Activated B cell treated with CpG ODN at 0.5 μM for 24 hours (primary cell): ENCODE data around the gene PLEKHG1. TPM values are rescaled to one million over a fixed set of nuclear protein-coding genes. Genes with fewer than 3 reads are reported as not detected.

ENCODE experiments used
- ATAC-seq: fragments of 200-7000 bp; cut with Tn5 transposase; one replicate; pipeline ENCODE4 v1.10.0; 2021; ENCODE audit warnings: low read depth, mild to moderate bottlenecking, moderate library complexity
- CTCF ChIA-PET: fragments of 350-600 bp; sonication (Branson Sonifier 250); formaldehyde crosslinking; loops from one replicate; lab custom pipeline; 2021; ENCODE audit warnings: antibody characterized with exemption; lab: Charles Lee
- POLR2A ChIA-PET: fragments of 350-600 bp; sonication (Branson Sonifier 250); formaldehyde crosslinking; loops from one replicate; lab custom pipeline; 2021; ENCODE audit warnings: antibody characterized with exemption; lab: Charles Lee
- DNase-seq: peaks from one replicate; pipeline ENCODE4 v3.0.0; 2022
- H3K27ac Mint-ChIP-seq: one replicate; pipeline ENCODE4 v1.8.0; 2020; ENCODE audit warnings: mixed read lengths
- H3K27me3 Mint-ChIP-seq: one replicate; pipeline ENCODE4 v1.8.0; 2021; ENCODE audit warnings: mixed read lengths
- H3K36me3 Mint-ChIP-seq: one replicate; pipeline ENCODE4 v1.8.0; 2021; ENCODE audit warnings: low read depth, mixed read lengths
- H3K4me1 Mint-ChIP-seq: one replicate; pipeline ENCODE4 v1.8.0; 2021; ENCODE audit warnings: mixed read lengths
- H3K4me3 Mint-ChIP-seq: one replicate; pipeline ENCODE4 v1.8.0; 2020; ENCODE audit warnings: mild to moderate bottlenecking, mixed read lengths
- H3K9me3 Mint-ChIP-seq: one replicate; pipeline ENCODE4 v1.8.0; 2020; ENCODE audit warnings: mixed read lengths
- intact Hi-C: fragments of 100-400 bp; cut with micrococcal nuclease; formaldehyde crosslinking; loops from one replicate; pipeline ENCODE4 v1.15.1; 2024
- total RNA-seq: library from RNA; stranded (reverse); gene quantifications from 2 replicates; pipeline ENCODE4 v1.2.3, GENCODE V29; 2022
- TF ChIP-seq, protein P1 (sequence below): fragments of 200-600 bp; IDR thresholded peaks from one replicate; pipeline ENCODE4 v1.8.0; 2022; ENCODE audit warnings: antibody characterized with exemption, mild to moderate bottlenecking

PLEKHG1 gene
- total RNA-seq, 1 donor from 2014 or later: 219 TPM

DNA sequence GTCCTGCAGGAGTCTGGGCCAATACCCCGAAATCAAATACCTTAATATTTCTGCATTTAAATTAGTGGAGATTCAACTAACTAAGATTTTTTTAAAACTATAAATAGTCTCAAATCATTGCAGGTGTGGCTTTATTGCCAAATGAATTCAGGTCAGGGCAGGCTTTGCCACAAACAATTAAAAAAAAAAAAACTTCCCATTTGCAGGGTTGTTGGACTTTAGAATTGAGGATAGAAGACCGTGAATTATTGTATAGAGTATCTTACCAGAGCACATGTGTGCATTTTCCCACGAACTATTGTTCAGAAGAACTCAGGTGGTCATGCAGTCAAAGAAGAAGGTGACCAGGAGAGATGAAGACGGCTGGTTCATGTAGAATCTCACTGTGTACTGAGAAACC lies 6.6 kb upstream of the PLEKHG1 start:
- DNase-seq: no peak
- CTCF ChIA-PET: no interaction called here
- Mint-ChIP-seq H3K36me3 (no peaks in the 10 kb centered on the region), H3K4me3 (no peak overlapping the region), H3K27me3 (peaks cover 5% of the 10 kb centered on the region), H3K27ac (no peak overlapping the region), H3K9me3 (no peaks in the 10 kb centered on the region), H3K4me1 (peaks cover 25% of the 10 kb centered on the region)
- TF ChIP-seq, protein P1, sequence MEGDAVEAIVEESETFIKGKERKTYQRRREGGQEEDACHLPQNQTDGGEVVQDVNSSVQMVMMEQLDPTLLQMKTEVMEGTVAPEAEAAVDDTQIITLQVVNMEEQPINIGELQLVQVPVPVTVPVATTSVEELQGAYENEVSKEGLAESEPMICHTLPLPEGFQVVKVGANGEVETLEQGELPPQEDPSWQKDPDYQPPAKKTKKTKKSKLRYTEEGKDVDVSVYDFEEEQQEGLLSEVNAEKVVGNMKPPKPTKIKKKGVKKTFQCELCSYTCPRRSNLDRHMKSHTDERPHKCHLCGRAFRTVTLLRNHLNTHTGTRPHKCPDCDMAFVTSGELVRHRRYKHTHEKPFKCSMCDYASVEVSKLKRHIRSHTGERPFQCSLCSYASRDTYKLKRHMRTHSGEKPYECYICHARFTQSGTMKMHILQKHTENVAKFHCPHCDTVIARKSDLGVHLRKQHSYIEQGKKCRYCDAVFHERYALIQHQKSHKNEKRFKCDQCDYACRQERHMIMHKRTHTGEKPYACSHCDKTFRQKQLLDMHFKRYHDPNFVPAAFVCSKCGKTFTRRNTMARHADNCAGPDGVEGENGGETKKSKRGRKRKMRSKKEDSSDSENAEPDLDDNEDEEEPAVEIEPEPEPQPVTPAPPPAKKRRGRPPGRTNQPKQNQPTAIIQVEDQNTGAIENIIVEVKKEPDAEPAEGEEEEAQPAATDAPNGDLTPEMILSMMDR: no peak
- intact Hi-C loops: no loop called here
- no peak for ATAC-seq
- POLR2A ChIA-PET: no interaction called here

- Mint-ChIP-seq H3K27me3 (peaks cover 5% of the 10 kb centered on the region), H3K4me1 (peaks cover 33% of the 10 kb centered on the region), H3K4me3 (no peak overlapping the region), H3K27ac (no peak overlapping the region), H3K9me3 (no peaks in the 10 kb centered on the region), H3K36me3 (peaks cover 13% of the 10 kb centered on the region)
- POLR2A ChIA-PET: interaction anchor here (6.6 to 9.8 kb wide), 2 partner anchors 39 to 177 kb away, joined by 70 to 537 read pairs; no protein-coding TSS in a partner anchor
- intact Hi-C loops: loop anchor here (5.0 kb wide), 1 partner anchor 126 kb away; no protein-coding TSS in a partner anchor
- ATAC-seq (no peak), DNase-seq (no peak)
- TF ChIP-seq, protein P1: no peak
- CTCF ChIA-PET: interaction anchor here (1.1 kb wide), 1 partner anchor 178 kb away, joined by 3 read pairs; no protein-coding TSS in a partner anchor
Observed at GRCh38 chr6:150596439-150596838, 3.2 kb upstream of the PLEKHG1 start.

DNA sequence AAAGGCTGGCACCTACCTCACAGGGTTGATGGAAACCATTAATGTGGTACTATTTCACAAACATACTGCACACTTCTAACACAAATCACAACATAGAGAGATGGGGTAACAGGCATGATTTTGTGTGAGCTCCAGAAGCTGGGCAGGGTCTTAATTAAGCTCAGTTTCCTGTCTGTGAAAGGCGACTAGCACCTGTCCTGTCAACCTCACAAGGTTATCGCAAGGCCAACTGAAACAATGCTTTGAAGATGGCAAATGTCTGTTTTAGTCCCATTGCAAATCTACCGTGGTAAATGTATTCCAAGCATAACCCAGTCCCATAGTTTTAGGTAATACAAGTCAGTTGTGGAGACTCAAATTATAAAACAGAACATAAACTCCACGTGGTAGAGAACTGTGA lies 1.3 kb upstream of the PLEKHG1 start:
- Mint-ChIP-seq H3K4me3 (peak overlapping the region; percentile 92), H3K36me3 (peaks cover 20% of the 10 kb centered on the region), H3K4me1 (peaks cover 50% of the 10 kb centered on the region), H3K9me3 (no peaks in the 10 kb centered on the region), H3K27me3 (no peaks in the 10 kb centered on the region), H3K27ac (peak overlapping the region; percentile 92)
- ChIA-PET POLR2A (interaction anchor here (0.6 to 9.8 kb wide), 7 partner anchors 24 to 179 kb away, joined by 3 to 537 read pairs (median 62); no protein-coding TSS in a partner anchor), CTCF (interaction anchor here (0.7 to 5.3 kb wide), 7 partner anchors 19 to 217 kb away, joined by 3 to 55 read pairs (median 15); no protein-coding TSS in a partner anchor)
- TF ChIP-seq, protein P1: no peak
- DNase-seq (no peak), ATAC-seq (no peak)
- intact Hi-C loops: loop anchor here (5.0 kb wide), 1 partner anchor 124 kb away; no protein-coding TSS in a partner anchor

DNA sequence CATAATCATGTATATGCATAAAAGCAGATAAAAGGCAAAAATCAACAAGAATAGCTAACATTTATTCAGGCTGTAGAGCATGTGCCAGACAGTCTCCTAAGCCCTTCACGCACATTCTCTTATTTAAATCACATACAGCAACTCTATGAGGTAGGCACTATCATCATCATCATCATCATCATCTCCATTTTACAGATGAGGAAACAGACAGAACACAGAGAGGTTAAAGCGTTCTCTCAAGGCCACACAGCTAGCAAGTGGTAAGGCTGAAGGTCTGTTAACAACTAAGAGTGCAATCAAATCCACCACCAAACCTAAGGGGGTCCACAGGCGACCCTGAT lies 857 bp upstream of the PLEKHG1 start:
- intact Hi-C loops: loop anchor here (1.0 to 5.0 kb wide), 4 partner anchors 25 to 215 kb away; no protein-coding TSS in a partner anchor
- POLR2A ChIA-PET: interaction anchor here (0.6 to 9.8 kb wide), 28 partner anchors 12 to 481 kb away, joined by 3 to 537 read pairs (median 11); no protein-coding TSS in a partner anchor
- DNase-seq (no peak), ATAC-seq (no peak)
- Mint-ChIP-seq H3K4me3 (peak overlapping the region; percentile 92), H3K4me1 (peaks cover 54% of the 10 kb centered on the region), H3K9me3 (no peaks in the 10 kb centered on the region), H3K36me3 (peaks cover 20% of the 10 kb centered on the region), H3K27ac (peak overlapping the region; percentile 92), H3K27me3 (no peaks in the 10 kb centered on the region)
- TF ChIP-seq, protein P1: no peak
- CTCF ChIA-PET: interaction anchor here (0.8 to 5.3 kb wide), 11 partner anchors 19 to 216 kb away, joined by 3 to 55 read pairs (median 9); no protein-coding TSS in a partner anchor

DNA sequence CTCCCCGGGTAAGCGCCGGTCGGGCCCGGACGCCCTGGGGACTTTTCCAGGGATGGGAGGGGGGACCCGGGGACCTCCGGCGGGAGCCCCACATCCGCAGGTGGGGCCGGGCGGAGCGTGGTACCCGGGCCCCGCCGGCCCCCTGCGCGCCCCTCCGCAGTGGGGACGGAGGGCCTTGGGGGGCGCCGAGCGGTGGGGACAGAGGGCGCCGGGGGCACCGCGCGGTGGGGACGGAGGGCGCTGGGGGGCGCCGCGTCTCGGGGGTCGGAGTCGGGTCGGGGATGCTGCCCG lies 270 bp downstream of the PLEKHG1 start:
- H3K27me3 Mint-ChIP-seq: no peaks in the 10 kb centered on the region
- peaks cover 63% of the 10 kb centered on the region for H3K4me1 Mint-ChIP-seq
- no peak overlapping the region for H3K27ac Mint-ChIP-seq
- intact Hi-C loops: loop anchor here (1.0 to 5.0 kb wide), 5 partner anchors 23 to 182 kb away; no protein-coding TSS in a partner anchor
- peak; percentile 12 for ATAC-seq
- ChIA-PET POLR2A (interaction anchor here (0.6 to 9.8 kb wide), 26 partner anchors 10 to 560 kb away, joined by 3 to 537 read pairs (median 12); no protein-coding TSS in a partner anchor), CTCF (interaction anchor here (0.8 to 5.3 kb wide), 13 partner anchors 10 to 215 kb away, joined by 3 to 55 read pairs (median 9); no protein-coding TSS in a partner anchor)
- H3K36me3 Mint-ChIP-seq: peaks cover 28% of the 10 kb centered on the region
- DNase-seq: no peak
- H3K9me3 Mint-ChIP-seq: no peaks in the 10 kb centered on the region
- TF ChIP-seq, protein P1: no peak
- H3K4me3 Mint-ChIP-seq: peak overlapping the region; percentile 98
